Mesenchymal stem cell (in vitro differentiated cells and primary cell): ENCODE measurements around the gene ZFPM1.
"Not testable (repeated sequence)": the region's sequence is repeated elsewhere in the genome, so short reads cannot be mapped to it uniquely, and the experiment has no call there.

Experiments used
- DNase-seq: peaks from one replicate; pipeline ENCODE4 v3.0.0-alpha.2; 2013
- H2AFZ ChIP-seq: one replicate; pipeline ENCODE4 v1.6.1; 2013; ENCODE audit warnings: low read depth, mild to moderate bottlenecking, control low read depth, inconsistent platforms, low read length, moderate library complexity
- H2AK5ac ChIP-seq: 2 replicates; pipeline ENCODE4 v1.6.1; 2013; ENCODE audit warnings: low read length, moderate library complexity, mild to moderate bottlenecking, inconsistent platforms; ENCODE audit not compliant: severe bottlenecking
- H2BK120ac ChIP-seq: one replicate; pipeline ENCODE4 v1.6.1; 2013; ENCODE audit warnings: low read depth, mild to moderate bottlenecking, inconsistent platforms, low read length, moderate library complexity
- H2BK12ac ChIP-seq, 2 experiments: one replicate each; pipeline ENCODE4 v1.6.1; 2013; ENCODE audit warnings: inconsistent platforms in 2 of 2, low read length in 2 of 2, mild to moderate bottlenecking in 2 of 2, moderate library complexity in 2 of 2, control low read depth in 1 of 2
- H2BK15ac ChIP-seq: one replicate; pipeline ENCODE4 v1.6.1; 2013; ENCODE audit warnings: mild to moderate bottlenecking, low read depth, inconsistent platforms; ENCODE audit not compliant: poor library complexity, severe bottlenecking
- H2BK5ac ChIP-seq: 2 replicates; pipeline ENCODE4 v1.6.1; 2013; ENCODE audit warnings: low read depth, mild to moderate bottlenecking, low read length, control low read depth, inconsistent platforms; ENCODE audit not compliant: poor library complexity, severe bottlenecking
- H3K14ac ChIP-seq, 2 experiments: one replicate each; pipeline ENCODE4 v1.6.1; 2013; ENCODE audit warnings: inconsistent platforms in 2 of 2, low read length in 2 of 2, control low read depth in 1 of 2, mild to moderate bottlenecking in 1 of 2, moderate library complexity in 1 of 2
- H3K18ac ChIP-seq, 2 experiments: one replicate each; pipeline ENCODE4 v1.6.1; 2013; ENCODE audit warnings: inconsistent platforms in 2 of 2, low read length in 2 of 2, control low read depth in 1 of 2, low read depth in 1 of 2, mild to moderate bottlenecking in 1 of 2
- H3K23ac ChIP-seq, 2 experiments: one replicate each; pipeline ENCODE4 v1.6.1; 2013; ENCODE audit warnings: inconsistent platforms in 2 of 2, low read length in 2 of 2, mild to moderate bottlenecking in 2 of 2, moderate library complexity in 2 of 2, control low read depth in 1 of 2
- H3K27ac ChIP-seq: 2 replicates; pipeline ENCODE4 v1.5.1; 2013; ENCODE audit warnings: mild to moderate bottlenecking, moderate library complexity, low read length, control low read depth, inconsistent platforms; ENCODE audit not compliant: poor library complexity, severe bottlenecking
- H3K27me3 ChIP-seq, 2 experiments: 2 replicates each; pipeline versions ENCODE4 v1.6.1 to v1.7.0; 2013; ENCODE audit warnings: low read length in 2 of 2, mild to moderate bottlenecking in 2 of 2, moderate library complexity in 2 of 2, control low read depth in 1 of 2, inconsistent platforms in 1 of 2; ENCODE audit not compliant: control insufficient read depth in 1 of 2, insufficient read depth in 1 of 2
- H3K36me3 ChIP-seq, 2 experiments: 2 replicates each; pipeline versions ENCODE4 v1.6.1 to v1.7.0; 2013; ENCODE audit warnings: low read length in 2 of 2, control low read depth in 1 of 2, inconsistent platforms in 1 of 2, low read depth in 1 of 2, mild to moderate bottlenecking in 1 of 2; ENCODE audit not compliant: insufficient read depth in 2 of 2, control insufficient read depth in 1 of 2
- H3K4ac ChIP-seq, 2 experiments: one replicate each; pipeline ENCODE4 v1.6.1; 2013; ENCODE audit warnings: inconsistent platforms in 2 of 2, low read length in 2 of 2, mild to moderate bottlenecking in 2 of 2, moderate library complexity in 2 of 2, control low read depth in 1 of 2, low read depth in 1 of 2
- H3K4me1 ChIP-seq: 2 replicates; pipeline ENCODE4 v1.6.1; 2013; ENCODE audit warnings: low read depth, low read length, control low read depth; ENCODE audit not compliant: control insufficient read depth, insufficient read depth
- H3K4me2 ChIP-seq: 2 replicates; pipeline ENCODE4 v1.6.1; 2013; ENCODE audit warnings: low read length, mild to moderate bottlenecking, inconsistent platforms; ENCODE audit not compliant: poor library complexity, severe bottlenecking
- H3K4me3 ChIP-seq, 2 experiments: 2 replicates each; pipeline versions ENCODE4 v1.5.1 to v1.7.0; 2013; ENCODE audit warnings: low read length in 2 of 2, mild to moderate bottlenecking in 2 of 2, control low read depth in 1 of 2, low read depth in 1 of 2; ENCODE audit not compliant: insufficient read depth in 1 of 2
- H3K79me1 ChIP-seq: replicated peaks from 2 replicates; pipeline ENCODE4 v1.6.1; 2013; ENCODE audit warnings: mild to moderate bottlenecking, control low read depth, low read length, inconsistent platforms; ENCODE audit not compliant: poor library complexity, severe bottlenecking
- H3K9ac ChIP-seq: 2 replicates; pipeline ENCODE4 v1.7.0; 2013; ENCODE audit warnings: mild to moderate bottlenecking, low read length, moderate library complexity
- H3K9me3 ChIP-seq: 2 replicates; pipeline ENCODE4 v1.7.0; 2013; ENCODE audit warnings: mild to moderate bottlenecking, low read length; ENCODE audit not compliant: control insufficient read depth
- H4K8ac ChIP-seq: one replicate; pipeline ENCODE4 v1.6.1; 2013; ENCODE audit warnings: inconsistent platforms, mild to moderate bottlenecking, low read length, moderate library complexity
- H4K91ac ChIP-seq: one replicate; pipeline ENCODE4 v1.6.1; 2013; ENCODE audit warnings: mild to moderate bottlenecking, low read length, inconsistent platforms
- WGBS: methylation state at CpG from one replicate; pipeline ENCODE4 v1.1.7; 2013; ENCODE audit warnings: mixed read lengths; 5-methylcytosine and 5-hydroxymethylcytosine counted together

The ZFPM1 gene

GRCh38 chr16:88468275-88469129, 15.4 kb downstream of the ZFPM1 start:
- Histone ChIP-seq H2BK5ac (no peak overlapping the region), H2BK12ac (peak overlapping the region in 1 of 2 experiments; percentile 15), H4K91ac (no peak overlapping the region), H3K4me3 (no peak overlapping the region), H2BK15ac (no peak overlapping the region), H3K27ac (no peak overlapping the region), H3K79me1 (peaks cover 38% of the 10 kb centered on the region), H2AFZ (no peak overlapping the region), H2AK5ac (no peak overlapping the region), H3K4ac (no peak overlapping the region), H2BK120ac (no peak overlapping the region), H3K18ac (no peak overlapping the region), H3K9me3 (no peaks in the 10 kb centered on the region), H3K4me1 (peaks cover 17% of the 10 kb centered on the region), H3K9ac (no peak overlapping the region), H3K4me2 (no peak overlapping the region), H3K23ac (no peak overlapping the region), H3K14ac (no peak overlapping the region), H3K36me3 (peaks cover 0 to 17% of the 10 kb centered on the region in 2 experiments), H3K27me3 (no peaks in the 10 kb centered on the region), H4K8ac (no peak overlapping the region)
- DNase-seq = peak; percentile 27
- WGBS = 58% methylated on average over 19 of the region's 20 CpGs

- peaks cover 0 to 14% of the 10 kb centered on the region in 2 experiments for H3K36me3 ChIP-seq
- no peak overlapping the region for H2BK12ac ChIP-seq
- no peak overlapping the region for H3K18ac ChIP-seq
- H2BK15ac ChIP-seq = no peak overlapping the region
- no peak overlapping the region for H4K8ac ChIP-seq
- H3K4ac ChIP-seq = no peak overlapping the region
- H3K9ac ChIP-seq = no peak overlapping the region
- WGBS = 85% methylated on average over 18 of the region's 19 CpGs
- H3K9me3 ChIP-seq = no peaks in the 10 kb centered on the region
- no peak overlapping the region for H3K27ac ChIP-seq
- no peak overlapping the region for H3K23ac ChIP-seq
- H3K4me2 ChIP-seq = no peak overlapping the region
- no peak overlapping the region for H3K4me3 ChIP-seq
- no peaks in the 10 kb centered on the region for H3K27me3 ChIP-seq
- no peak overlapping the region for H2AFZ ChIP-seq
- no peak overlapping the region for H4K91ac ChIP-seq
- no peak overlapping the region for H3K14ac ChIP-seq
- no peak for DNase-seq
- H3K79me1 ChIP-seq = peaks cover 35% of the 10 kb centered on the region
- H3K4me1 ChIP-seq = peaks cover 17% of the 10 kb centered on the region
- H2AK5ac ChIP-seq = no peak overlapping the region
- H2BK5ac ChIP-seq = no peak overlapping the region
- H2BK120ac ChIP-seq = no peak overlapping the region
These were observed 16.7 kb downstream of the ZFPM1 start for GRCh38 chr16:88469615-88470395.

GRCh38 chr16:88470396-88470680, 17.3 kb downstream of the ZFPM1 start:
- Histone ChIP-seq H3K4me1 (peaks cover 14% of the 10 kb centered on the region), H3K79me1 (peaks cover 35% of the 10 kb centered on the region), H3K36me3 (peaks cover 0 to 17% of the 10 kb centered on the region in 2 experiments)
- H3K14ac ChIP-seq, H3K23ac ChIP-seq, DNase-seq, H2BK120ac ChIP-seq, H2AFZ ChIP-seq, H2AK5ac ChIP-seq, H3K27ac ChIP-seq, H3K9me3 ChIP-seq, H4K8ac ChIP-seq, H3K4me3 ChIP-seq, H3K9ac ChIP-seq, H3K18ac ChIP-seq, H2BK5ac ChIP-seq, H4K91ac ChIP-seq, H3K4ac ChIP-seq, H2BK12ac ChIP-seq, H3K4me2 ChIP-seq, H3K27me3 ChIP-seq, H2BK15ac ChIP-seq: not testable (repeated sequence)
- WGBS = 90% methylated on average over 2 of the region's 13 CpGs

GRCh38 chr16:88470696-88471095, 17.6 kb downstream of the ZFPM1 start:
- not testable (repeated sequence) for H3K9me3 ChIP-seq, H3K4me3 ChIP-seq, H3K27me3 ChIP-seq, H3K9ac ChIP-seq, DNase-seq, H3K14ac ChIP-seq, H4K91ac ChIP-seq, H2BK120ac ChIP-seq, H3K27ac ChIP-seq, H3K4ac ChIP-seq, H3K4me2 ChIP-seq, H2AK5ac ChIP-seq, H3K23ac ChIP-seq, H2AFZ ChIP-seq, H2BK15ac ChIP-seq, H2BK5ac ChIP-seq, H4K8ac ChIP-seq, H3K18ac ChIP-seq, H2BK12ac ChIP-seq
- peaks cover 0 to 17% of the 10 kb centered on the region in 2 experiments for H3K36me3 ChIP-seq
- H3K4me1 ChIP-seq = peaks cover 14% of the 10 kb centered on the region
- 95% methylated on average over 21 of the region's 24 CpGs for WGBS
- peaks cover 34% of the 10 kb centered on the region for H3K79me1 ChIP-seq
